Measurements from ENCODE around the gene TXNRD2.

Gene TXNRD2

GRCh38 chr22:19868333-19868732 is 73.3 kb downstream of the TXNRD2 start:
- no peak for DNase-seq (ENCODE audit: low read depth)
- in situ Hi-C loops (cut with HindIII; ENCODE audit: low sequenced_read_pairs): no loop called here
- H3K4me3 ChIP-seq (ENCODE audit: low read depth, low read length): no peak overlapping the region
- TF ChIP-seq, protein P1, sequence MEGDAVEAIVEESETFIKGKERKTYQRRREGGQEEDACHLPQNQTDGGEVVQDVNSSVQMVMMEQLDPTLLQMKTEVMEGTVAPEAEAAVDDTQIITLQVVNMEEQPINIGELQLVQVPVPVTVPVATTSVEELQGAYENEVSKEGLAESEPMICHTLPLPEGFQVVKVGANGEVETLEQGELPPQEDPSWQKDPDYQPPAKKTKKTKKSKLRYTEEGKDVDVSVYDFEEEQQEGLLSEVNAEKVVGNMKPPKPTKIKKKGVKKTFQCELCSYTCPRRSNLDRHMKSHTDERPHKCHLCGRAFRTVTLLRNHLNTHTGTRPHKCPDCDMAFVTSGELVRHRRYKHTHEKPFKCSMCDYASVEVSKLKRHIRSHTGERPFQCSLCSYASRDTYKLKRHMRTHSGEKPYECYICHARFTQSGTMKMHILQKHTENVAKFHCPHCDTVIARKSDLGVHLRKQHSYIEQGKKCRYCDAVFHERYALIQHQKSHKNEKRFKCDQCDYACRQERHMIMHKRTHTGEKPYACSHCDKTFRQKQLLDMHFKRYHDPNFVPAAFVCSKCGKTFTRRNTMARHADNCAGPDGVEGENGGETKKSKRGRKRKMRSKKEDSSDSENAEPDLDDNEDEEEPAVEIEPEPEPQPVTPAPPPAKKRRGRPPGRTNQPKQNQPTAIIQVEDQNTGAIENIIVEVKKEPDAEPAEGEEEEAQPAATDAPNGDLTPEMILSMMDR (IDR thresholded peaks at IDR 0.05; ENCODE audit: low read depth, low read length, missing control alignments): no peak

GRCh38 chr22:19867617-19868016 is 74.0 kb downstream of the TXNRD2 start:
- no peak overlapping the region for H3K4me3 ChIP-seq (ENCODE audit: low read depth, low read length)
- in situ Hi-C loops (cut with HindIII; ENCODE audit: low sequenced_read_pairs): no loop called here
- no peak for DNase-seq (ENCODE audit: low read depth)
- TF ChIP-seq, protein P1 (IDR thresholded peaks at IDR 0.05; ENCODE audit: low read depth, low read length, missing control alignments): no peak

- in situ Hi-C loops (cut with HindIII; ENCODE audit: low sequenced_read_pairs): no loop called here
- no peak for DNase-seq (ENCODE audit: low read depth)
- no peak overlapping the region for H3K4me3 ChIP-seq (ENCODE audit: low read depth, low read length)
- TF ChIP-seq, protein P1 (IDR thresholded peaks at IDR 0.05; ENCODE audit: low read depth, low read length, missing control alignments): no peak
Measured at GRCh38 chr22:19866665-19867009, 75.0 kb downstream of the TXNRD2 start.

DNA sequence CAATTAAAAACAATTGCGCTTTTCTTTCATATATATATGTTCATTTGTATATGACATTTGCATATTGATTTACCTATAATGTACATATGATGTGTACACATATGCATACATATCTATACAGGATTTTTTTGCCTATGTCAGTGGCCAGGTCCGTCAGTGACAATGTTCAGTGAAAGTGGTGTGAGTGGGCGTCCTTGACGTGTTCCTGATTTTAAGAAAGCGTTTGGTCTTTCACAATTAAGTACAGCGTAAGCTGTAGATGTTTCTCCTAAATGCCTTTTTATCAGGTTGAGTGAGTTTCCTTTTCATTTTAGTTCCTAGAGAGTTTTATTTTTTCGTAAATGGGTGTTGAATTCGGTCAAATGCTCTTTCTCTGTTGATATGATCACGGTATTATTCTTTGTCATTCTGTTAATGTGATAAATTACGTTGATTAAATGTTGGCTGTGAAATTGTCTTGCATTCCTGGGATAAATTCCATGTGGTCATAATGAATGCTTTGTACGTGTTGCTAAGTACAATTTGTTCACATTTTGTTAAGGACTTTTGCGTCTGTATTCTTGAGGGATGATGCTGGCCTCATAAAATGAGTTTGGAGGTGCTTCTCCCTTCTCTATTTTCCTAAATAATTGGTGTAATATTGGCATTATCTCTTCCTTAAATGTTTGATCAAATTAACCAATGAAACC is 76.3 kb downstream of the TXNRD2 start:
- H3K4me3 ChIP-seq (ENCODE audit: low read depth, low read length): no peak overlapping the region
- TF ChIP-seq, protein P1 (IDR thresholded peaks at IDR 0.05; ENCODE audit: low read depth, low read length, missing control alignments): no peak
- in situ Hi-C loops (cut with HindIII; ENCODE audit: low sequenced_read_pairs): no loop called here
- no peak for DNase-seq (ENCODE audit: low read depth)

DNA sequence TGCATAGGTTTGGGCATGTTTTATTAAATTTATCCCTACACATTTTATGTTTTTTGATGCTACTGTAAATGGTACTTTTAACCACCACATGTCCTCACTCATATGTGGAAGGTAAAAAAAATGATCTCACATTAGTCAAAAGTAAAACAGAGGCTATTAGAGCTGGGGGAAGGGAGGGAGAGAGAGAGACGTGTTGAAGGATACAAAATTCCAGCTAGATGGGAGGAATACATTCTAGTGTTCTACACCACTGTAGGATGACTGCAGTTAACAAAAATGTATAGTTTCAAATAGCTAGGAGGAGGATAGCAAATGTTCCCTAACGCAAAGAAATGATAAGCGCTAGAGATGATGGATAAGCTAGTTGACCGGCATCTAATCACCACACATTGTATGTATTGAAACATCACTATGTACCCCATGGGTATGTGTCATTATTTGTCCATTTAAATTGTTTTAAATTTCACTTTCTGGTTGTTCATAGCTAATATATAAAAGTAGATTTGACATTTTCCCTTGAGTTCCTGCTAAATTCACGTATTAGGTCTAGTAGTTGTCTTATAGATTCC is 77.0 kb downstream of the TXNRD2 start:
- no peak for DNase-seq (ENCODE audit: low read depth)
- TF ChIP-seq, protein P1 (IDR thresholded peaks at IDR 0.05; ENCODE audit: low read depth, low read length, missing control alignments): no peak
- in situ Hi-C loops (cut with HindIII; ENCODE audit: low sequenced_read_pairs): no loop called here
- H3K4me3 ChIP-seq (ENCODE audit: low read depth, low read length): no peak overlapping the region

DNA sequence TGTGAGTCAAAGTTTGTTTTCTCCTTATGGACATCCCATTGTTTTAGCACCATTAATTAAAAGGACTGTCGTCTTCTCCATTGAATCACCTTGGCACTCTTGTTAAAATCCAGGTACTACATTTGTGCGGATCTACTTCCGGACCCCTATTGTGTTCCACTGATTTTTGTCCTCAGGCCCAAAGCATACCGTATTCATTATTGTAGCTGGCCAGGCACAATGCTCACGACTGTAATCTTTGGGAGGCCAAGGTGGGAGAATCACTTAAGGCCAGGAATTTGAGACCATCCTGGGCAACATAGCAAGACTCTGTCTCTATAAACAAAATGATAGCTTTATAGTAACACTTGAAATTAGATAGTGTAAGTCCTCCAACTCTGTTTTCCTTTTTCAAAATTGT is 78.0 kb downstream of the TXNRD2 start:
- TF ChIP-seq, protein P1 (IDR thresholded peaks at IDR 0.05; ENCODE audit: low read depth, low read length, missing control alignments): no peak
- in situ Hi-C loops (cut with HindIII; ENCODE audit: low sequenced_read_pairs): no loop called here
- no peak for DNase-seq (ENCODE audit: low read depth)

More for the DNA sequence above, 78.0 kb downstream of the TXNRD2 start:
- H3K4me3 ChIP-seq (ENCODE audit: low read depth, low read length): no peak overlapping the region
